ENCODE results near the gene PCLAF. TPM values are rescaled to one million over a fixed set of nuclear protein-coding genes. Genes with fewer than 3 reads are reported as not detected.

PCLAF gene, protein sequence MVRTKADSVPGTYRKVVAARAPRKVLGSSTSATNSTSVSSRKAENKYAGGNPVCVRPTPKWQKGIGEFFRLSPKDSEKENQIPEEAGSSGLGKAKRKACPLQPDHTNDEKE
- 2.8 TPM for total RNA-seq
- long read RNA-seq, partial matches to known transcripts = 0 of 1 reads
- long read RNA-seq, other reads (novel, unspliced or antisense) = 0 of 1 reads

DNA sequence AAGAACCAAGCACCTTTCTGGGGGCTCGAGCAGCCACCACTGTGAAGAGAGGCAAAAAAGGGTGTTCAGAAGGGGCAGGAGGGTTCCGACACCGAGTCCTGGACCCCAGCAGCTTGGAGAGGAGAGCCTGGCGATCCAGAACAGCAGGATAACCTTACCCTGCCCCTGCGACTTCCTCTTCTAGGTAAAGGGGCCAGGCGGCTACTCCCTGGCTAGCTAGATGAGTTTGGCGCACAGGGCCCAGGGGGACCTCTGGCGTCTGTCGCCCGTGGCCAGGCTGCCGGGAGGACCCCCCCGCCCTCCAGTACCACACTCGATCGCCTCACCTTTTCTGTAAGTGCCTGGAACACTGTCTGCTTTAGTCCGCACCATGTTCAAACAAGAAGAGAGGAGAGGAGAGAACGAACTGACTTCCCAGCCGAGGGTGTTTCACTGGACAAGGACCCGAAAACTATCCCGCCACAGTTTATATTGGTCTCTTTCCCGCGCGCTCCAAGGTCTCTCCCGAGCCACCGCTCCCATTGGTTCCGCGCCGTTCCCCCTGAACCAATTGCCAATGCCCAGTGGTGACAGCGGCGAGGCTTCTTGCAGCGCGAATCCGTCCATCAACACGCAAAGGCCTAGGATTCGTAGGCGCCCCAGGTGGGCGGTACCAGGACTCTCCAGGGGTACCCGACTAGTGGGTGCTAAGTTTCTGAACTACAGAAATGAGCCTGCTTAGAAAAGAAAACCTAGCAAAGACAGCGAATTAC is at the start of gene PCLAF:
Gene PCLAF, minus strand, starts transcription at position 442 of the 752 bp plus-strand sequence. Its CDS starts 70 bp downstream, at position 372.
- H3K27me3 ChIP-seq = no peaks in the 10 kb centered on the region
- H3K36me3 ChIP-seq = no peaks in the 10 kb centered on the region
- DNase-seq (peak; percentile 96), ATAC-seq (peak; percentile 100)
- peaks cover 9% of the 10 kb centered on the region for H3K4me1 ChIP-seq
- H3K4me3 ChIP-seq = peak within 1 kb of the TSS; percentile 71
- H3K9me3 ChIP-seq = no peaks in the 10 kb centered on the region
- intact Hi-C loops (cut with DNase I) = no loop called here
- no peak within 1 kb of the TSS for H3K27ac ChIP-seq
- TF ChIP-seq CTCF (IDR thresholded peaks at IDR 0.05) = no peak

DNA sequence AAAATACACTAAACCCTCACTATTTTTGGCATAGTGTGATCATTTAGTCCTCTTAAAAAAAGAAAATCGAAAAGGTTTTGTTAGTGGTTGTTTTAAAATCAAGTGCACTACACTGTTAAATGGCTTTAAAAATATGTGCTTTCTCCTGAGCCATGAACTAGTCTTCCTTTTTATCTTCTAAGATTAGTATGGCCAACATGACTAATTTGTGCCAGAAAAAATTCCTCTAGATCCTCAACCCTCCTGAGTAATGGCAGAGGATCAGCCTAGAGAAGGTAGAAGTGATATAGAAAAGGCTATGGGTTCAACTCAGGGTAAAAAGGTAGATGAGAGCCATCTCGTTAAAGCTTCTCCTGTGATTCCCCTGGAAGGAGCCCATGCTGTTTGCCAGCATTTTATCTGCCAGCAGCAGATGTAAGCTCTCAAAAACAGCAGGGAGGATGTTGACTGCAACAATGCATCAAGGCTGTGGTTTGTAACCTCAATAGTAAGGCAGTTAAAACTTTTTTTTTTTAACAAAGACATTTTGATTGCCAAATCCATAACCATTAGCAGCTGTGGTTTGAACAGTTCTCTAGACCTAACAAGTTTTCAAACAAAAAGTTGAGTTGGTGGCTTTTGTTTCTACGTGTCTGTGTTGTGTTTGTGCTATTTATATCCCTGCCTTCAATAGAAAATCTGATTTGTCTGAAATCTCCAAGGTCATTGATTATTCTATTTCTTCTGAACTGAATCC is 48.9 kb upstream of the PCLAF start:
- DNase-seq (no peak), ATAC-seq (peak; percentile 24)
- TF ChIP-seq CTCF (IDR thresholded peaks at IDR 0.05) = no peak
- no peaks in the 10 kb centered on the region for H3K27me3 ChIP-seq
- peak overlapping the region; percentile 44 for H3K27ac ChIP-seq
- H3K4me3 ChIP-seq = no peak overlapping the region
- H3K4me1 ChIP-seq = peaks cover 9% of the 10 kb centered on the region
- no peaks in the 10 kb centered on the region for H3K9me3 ChIP-seq
- peaks cover 37% of the 10 kb centered on the region for H3K36me3 ChIP-seq
- intact Hi-C loops (cut with DNase I) = no loop called here

- no peaks in the 10 kb centered on the region for H3K27me3 ChIP-seq
- no peak for DNase-seq
- H3K36me3 ChIP-seq = peaks cover 44% of the 10 kb centered on the region
- no peak for TF ChIP-seq CTCF (IDR thresholded peaks at IDR 0.05)
- ATAC-seq = no peak
- intact Hi-C loops (cut with DNase I) = no loop called here
- H3K4me3 ChIP-seq = no peak overlapping the region
- no peak overlapping the region for H3K27ac ChIP-seq
- no peaks in the 10 kb centered on the region for H3K9me3 ChIP-seq
- H3K4me1 ChIP-seq = peaks cover 9% of the 10 kb centered on the region
These were observed 48.2 kb upstream of the PCLAF start for GRCh38 chr15:64429448-64429847.

- ATAC-seq (no peak), DNase-seq (no peak)
- H3K27ac ChIP-seq = no peak overlapping the region
- peaks cover 68% of the 10 kb centered on the region for H3K36me3 ChIP-seq
- H3K27me3 ChIP-seq = no peaks in the 10 kb centered on the region
- intact Hi-C loops (cut with DNase I) = no loop called here
- H3K9me3 ChIP-seq = no peaks in the 10 kb centered on the region
- TF ChIP-seq CTCF (IDR thresholded peaks at IDR 0.05) = peak; percentile 12
- H3K4me3 ChIP-seq = no peak overlapping the region
- H3K4me1 ChIP-seq = peaks cover 9% of the 10 kb centered on the region
These were observed 45.7 kb upstream of the PCLAF start for GRCh38 chr15:64426845-64427465.

- H3K27me3 ChIP-seq = no peaks in the 10 kb centered on the region
- ATAC-seq (no peak), DNase-seq (no peak)
- intact Hi-C loops (cut with DNase I) = no loop called here
- no peak overlapping the region for H3K27ac ChIP-seq
- peaks cover 79% of the 10 kb centered on the region for H3K36me3 ChIP-seq
- no peaks in the 10 kb centered on the region for H3K9me3 ChIP-seq
- no peak for TF ChIP-seq CTCF (IDR thresholded peaks at IDR 0.05)
- H3K4me3 ChIP-seq = no peak overlapping the region
- no peaks in the 10 kb centered on the region for H3K4me1 ChIP-seq
These were observed 44.0 kb upstream of the PCLAF start for GRCh38 chr15:64425221-64425620.
